HG02678 (cell line): ENCODE measurements around the gene SRRM2.
A peak's percentile ranks its signal among the peaks of the same experiment; 100 is the strongest.

Source experiments
- ATAC-seq: cut with Tn5 transposase; IDR thresholded peaks from one replicate; pipeline ENCODE4 v1.9.1; 2021; ENCODE audit warnings: mild to moderate bottlenecking, moderate library complexity; ENCODE audit not compliant: unreplicated experiment

The SRRM2 gene

GRCh38 chr16:2737895-2738418, 14.5 kb upstream of the SRRM2 start:
- no peak for ATAC-seq

GRCh38 chr16:2738615-2739014, 13.8 kb upstream of the SRRM2 start:
- ATAC-seq: no peak

- ATAC-seq: no peak
Measured at GRCh38 chr16:2739625-2740430, 12.6 kb upstream of the SRRM2 start.

- ATAC-seq: no peak
Measured at GRCh38 chr16:2740476-2740875, 12.0 kb upstream of the SRRM2 start.

GRCh38 chr16:2741168-2741567, 11.3 kb upstream of the SRRM2 start:
- no peak for ATAC-seq

- ATAC-seq: no peak
Measured at GRCh38 chr16:2742323-2743006, 10.0 kb upstream of the SRRM2 start.

GRCh38 chr16:2743007-2743810, 9.2 kb upstream of the SRRM2 start:
- no peak for ATAC-seq

GRCh38 chr16:2744711-2745110, 7.7 kb upstream of the SRRM2 start:
- no peak for ATAC-seq

GRCh38 chr16:2745116-2745890, 7.1 kb upstream of the SRRM2 start:
- ATAC-seq: no peak

- ATAC-seq: no peak
Measured at GRCh38 chr16:2745961-2746360, 6.5 kb upstream of the SRRM2 start.

- no peak for ATAC-seq
Measured at GRCh38 chr16:2748757-2749455, 3.5 kb upstream of the SRRM2 start.

GRCh38 chr16:2749476-2749875, 3.0 kb upstream of the SRRM2 start:
- ATAC-seq: no peak

- no peak for ATAC-seq
Measured at GRCh38 chr16:2749936-2750335, 2.5 kb upstream of the SRRM2 start.

- ATAC-seq: no peak
Measured at GRCh38 chr16:2751577-2752034, 832 bp upstream of the SRRM2 start.

- ATAC-seq: peak; percentile 39
Measured at GRCh38 chr16:2752850-2753732, 653 bp downstream of the SRRM2 start.

GRCh38 chr16:2753733-2754020, 1.2 kb downstream of the SRRM2 start:
- no peak for ATAC-seq

GRCh38 chr16:2755158-2755557, 2.7 kb downstream of the SRRM2 start:
- ATAC-seq: no peak

GRCh38 chr16:2756288-2757015, 4.0 kb downstream of the SRRM2 start:
- no peak for ATAC-seq
